Stomach (tissue), 4 donors: ENCODE data around the gene TSR1.

Source experiments
- CTCF ChIP-seq, 7 experiments: fragments of 450-650 bp in 4 of 7; fragments of 200-600 bp in 3 of 7; sonication (generic) in 3 of 7; IDR thresholded peaks; one replicate each; pipeline ENCODE4 v1.5.1; 2016 to 2019; ENCODE audit warnings: antibody characterized with exemption in 7 of 7, control low read depth in 2 of 7, mild to moderate bottlenecking in 1 of 7
- POLR2A ChIP-seq, 4 donors: fragments of 450-650 bp; IDR thresholded peaks; one replicate each; pipeline ENCODE4 v1.6.1; 2016; ENCODE audit warnings: antibody characterized with exemption in 4 of 4, control low read depth in 2 of 4, mild to moderate bottlenecking in 1 of 4, moderate library complexity in 1 of 4

- TF ChIP-seq POLR2A (IDR thresholded peaks at IDR 0.05): no peak
- TF ChIP-seq CTCF (IDR thresholded peaks at IDR 0.05): no peak
These were observed 44.2 kb downstream of the TSR1 start for GRCh38 chr17:2292100-2292499.
